Glutamatergic neuron (in vitro differentiated cells): ENCODE data around the gene PTBP3. TPM values are rescaled to one million over a fixed set of nuclear protein-coding genes. Genes with fewer than 3 reads are reported as not detected.
"Not testable (repeated sequence)": the region's sequence is repeated elsewhere in the genome, so short reads cannot be mapped to it uniquely, and the experiment has no call there.

ENCODE experiments used
- DNase-seq: peaks from one replicate; pipeline ENCODE4 v3.0.0; 2022
- H3K27ac Mint-ChIP-seq: one replicate; pipeline ENCODE4 v1.8.0; 2020; ENCODE audit warnings: mild to moderate bottlenecking, mixed read lengths, inconsistent platforms; ENCODE audit not compliant: unreplicated experiment
- H3K27me3 Mint-ChIP-seq: one replicate; pipeline ENCODE4 v1.8.0; 2020; ENCODE audit warnings: mild to moderate bottlenecking, moderate library complexity, mixed read lengths, inconsistent platforms; ENCODE audit not compliant: unreplicated experiment
- H3K36me3 Mint-ChIP-seq: one replicate; pipeline ENCODE4 v1.8.0; 2020; ENCODE audit warnings: mild to moderate bottlenecking, mixed read lengths, inconsistent platforms; ENCODE audit not compliant: unreplicated experiment
- H3K4me1 Mint-ChIP-seq: one replicate; pipeline ENCODE4 v1.8.0; 2020; ENCODE audit warnings: mild to moderate bottlenecking, low read depth, mixed read lengths, inconsistent platforms; ENCODE audit not compliant: unreplicated experiment
- H3K4me3 Mint-ChIP-seq: one replicate; pipeline ENCODE4 v1.8.0; 2020; ENCODE audit warnings: mild to moderate bottlenecking, mixed read lengths, inconsistent platforms; ENCODE audit not compliant: unreplicated experiment
- H3K9me3 Mint-ChIP-seq: one replicate; pipeline ENCODE4 v1.8.0; 2020; ENCODE audit warnings: mild to moderate bottlenecking, moderate library complexity, mixed read lengths, inconsistent platforms; ENCODE audit not compliant: unreplicated experiment
- total RNA-seq: library from RNA; stranded (reverse); fragmentation: NEBNext Ultra II Directional; extraction: Animal tissue kit (Norgen Biotek cat#: 25700); gene quantifications from one replicate; pipeline ENCODE4 v1.2.1, GENCODE V29; 2021; ENCODE audit not compliant: unreplicated experiment
- TF ChIP-seq, protein P1 (sequence below): fragments of 200-600 bp; sonication (generic); IDR thresholded peaks from one replicate; pipeline ENCODE4 v1.5.0; 2021; ENCODE audit not compliant: partially characterized antibody, unreplicated experiment

Gene PTBP3
- total RNA-seq, 1 donor from 2014 or later: 48.6 TPM

DNA sequence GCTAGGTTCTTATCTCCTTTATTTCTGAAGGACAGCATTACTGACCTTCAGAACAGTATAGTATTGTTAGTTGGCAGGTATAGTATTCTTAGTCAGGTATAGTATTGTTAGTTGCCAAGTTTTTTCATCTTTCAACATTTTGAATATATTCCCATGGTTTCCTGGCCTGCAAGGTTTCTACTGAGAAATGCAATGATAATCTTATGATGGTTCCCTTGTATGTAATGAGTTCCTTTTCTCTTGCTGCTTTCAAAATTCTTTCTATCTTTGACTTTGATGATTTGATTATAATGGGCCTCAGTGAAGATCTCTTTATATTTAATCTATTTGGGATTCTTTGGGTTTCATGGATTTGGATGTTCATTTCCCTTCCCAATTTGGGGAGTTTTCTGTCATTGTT is 34.0 kb upstream of the PTBP3 start:
- H3K27ac Mint-ChIP-seq: no peak overlapping the region
- no peak overlapping the region for H3K4me3 Mint-ChIP-seq
- H3K36me3 Mint-ChIP-seq: peaks cover 17% of the 10 kb centered on the region
- H3K4me1 Mint-ChIP-seq: no peaks in the 10 kb centered on the region
- TF ChIP-seq, protein P1, sequence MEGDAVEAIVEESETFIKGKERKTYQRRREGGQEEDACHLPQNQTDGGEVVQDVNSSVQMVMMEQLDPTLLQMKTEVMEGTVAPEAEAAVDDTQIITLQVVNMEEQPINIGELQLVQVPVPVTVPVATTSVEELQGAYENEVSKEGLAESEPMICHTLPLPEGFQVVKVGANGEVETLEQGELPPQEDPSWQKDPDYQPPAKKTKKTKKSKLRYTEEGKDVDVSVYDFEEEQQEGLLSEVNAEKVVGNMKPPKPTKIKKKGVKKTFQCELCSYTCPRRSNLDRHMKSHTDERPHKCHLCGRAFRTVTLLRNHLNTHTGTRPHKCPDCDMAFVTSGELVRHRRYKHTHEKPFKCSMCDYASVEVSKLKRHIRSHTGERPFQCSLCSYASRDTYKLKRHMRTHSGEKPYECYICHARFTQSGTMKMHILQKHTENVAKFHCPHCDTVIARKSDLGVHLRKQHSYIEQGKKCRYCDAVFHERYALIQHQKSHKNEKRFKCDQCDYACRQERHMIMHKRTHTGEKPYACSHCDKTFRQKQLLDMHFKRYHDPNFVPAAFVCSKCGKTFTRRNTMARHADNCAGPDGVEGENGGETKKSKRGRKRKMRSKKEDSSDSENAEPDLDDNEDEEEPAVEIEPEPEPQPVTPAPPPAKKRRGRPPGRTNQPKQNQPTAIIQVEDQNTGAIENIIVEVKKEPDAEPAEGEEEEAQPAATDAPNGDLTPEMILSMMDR: no peak
- no peaks in the 10 kb centered on the region for H3K27me3 Mint-ChIP-seq
- H3K9me3 Mint-ChIP-seq: no peaks in the 10 kb centered on the region
- DNase-seq: no peak

DNA sequence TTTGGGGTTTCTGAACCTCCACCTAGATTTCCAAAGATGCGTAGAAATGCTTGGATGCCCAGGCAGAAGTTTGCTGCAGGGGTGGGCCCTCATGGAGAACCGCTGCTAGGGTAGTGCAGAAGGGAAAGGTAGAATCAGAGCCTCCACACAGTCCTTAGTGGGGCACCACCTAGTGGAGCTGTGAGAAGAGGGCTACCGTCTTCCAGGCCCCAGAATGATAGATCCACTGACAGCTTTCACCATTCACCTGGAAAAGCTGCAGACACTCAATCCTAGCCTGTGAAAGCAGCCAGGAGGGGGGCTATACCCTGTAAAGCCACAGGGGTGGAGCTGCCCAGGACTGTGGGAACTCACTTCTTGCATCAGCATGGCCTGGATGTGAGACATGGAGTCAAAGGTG is 33.2 kb upstream of the PTBP3 start:
- no peak overlapping the region for H3K4me3 Mint-ChIP-seq

DNA sequence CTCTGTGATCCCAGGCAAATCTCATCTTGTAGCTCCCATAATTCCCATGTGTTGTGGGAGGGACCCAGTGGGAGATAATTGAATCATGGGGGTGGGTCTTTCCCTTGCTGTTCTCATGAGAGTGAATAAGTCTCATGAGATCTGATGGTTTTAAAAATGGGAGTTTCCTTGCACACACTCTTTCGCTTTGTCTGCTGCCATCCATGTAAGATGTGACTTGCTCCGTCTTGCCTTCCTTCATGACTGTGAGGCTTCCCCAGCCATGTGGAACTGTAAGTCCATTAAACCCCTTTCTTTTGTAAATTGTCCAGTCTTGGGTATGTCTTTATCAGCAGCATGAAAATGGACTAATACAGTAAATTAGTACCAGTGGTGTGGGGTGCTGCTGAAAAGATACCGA is 31.8 kb upstream of the PTBP3 start:
- not testable (repeated sequence) for H3K27ac Mint-ChIP-seq, H3K27me3 Mint-ChIP-seq, DNase-seq, H3K4me3 Mint-ChIP-seq, H3K9me3 Mint-ChIP-seq, H3K4me1 Mint-ChIP-seq
- peaks cover 17% of the 10 kb centered on the region for H3K36me3 Mint-ChIP-seq

More for the DNA sequence above, 33.2 kb upstream of the PTBP3 start:
- H3K9me3 Mint-ChIP-seq: no peaks in the 10 kb centered on the region
- H3K36me3 Mint-ChIP-seq: peaks cover 17% of the 10 kb centered on the region
- H3K4me1 Mint-ChIP-seq: no peaks in the 10 kb centered on the region
- DNase-seq: no peak
- TF ChIP-seq, protein P1: no peak
- no peaks in the 10 kb centered on the region for H3K27me3 Mint-ChIP-seq
- H3K27ac Mint-ChIP-seq: no peak overlapping the region

DNA sequence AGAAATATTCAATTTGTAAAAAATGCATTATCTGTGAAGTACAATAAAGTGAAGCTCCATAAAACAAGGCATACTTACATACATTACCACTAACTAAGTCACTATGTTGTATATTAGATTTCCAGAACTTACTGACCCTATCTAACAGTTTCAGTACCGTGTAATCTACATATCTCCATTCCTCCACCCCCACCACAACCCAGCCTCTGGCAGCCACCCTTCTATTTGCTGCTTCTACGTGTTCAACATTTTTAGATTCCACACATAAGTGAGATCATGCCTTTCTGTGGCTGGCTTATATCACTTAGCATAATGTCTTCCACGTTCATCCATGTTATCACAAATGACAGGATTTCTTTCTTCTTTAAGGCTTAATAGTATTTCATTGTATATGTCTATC is 31.3 kb upstream of the PTBP3 start:
- no peaks in the 10 kb centered on the region for H3K4me1 Mint-ChIP-seq
- H3K4me3 Mint-ChIP-seq: no peak overlapping the region
- no peak overlapping the region for H3K27ac Mint-ChIP-seq
- no peaks in the 10 kb centered on the region for H3K9me3 Mint-ChIP-seq
- no peak for DNase-seq
- H3K36me3 Mint-ChIP-seq: peaks cover 17% of the 10 kb centered on the region
- TF ChIP-seq, protein P1: no peak
- H3K27me3 Mint-ChIP-seq: no peaks in the 10 kb centered on the region

DNA sequence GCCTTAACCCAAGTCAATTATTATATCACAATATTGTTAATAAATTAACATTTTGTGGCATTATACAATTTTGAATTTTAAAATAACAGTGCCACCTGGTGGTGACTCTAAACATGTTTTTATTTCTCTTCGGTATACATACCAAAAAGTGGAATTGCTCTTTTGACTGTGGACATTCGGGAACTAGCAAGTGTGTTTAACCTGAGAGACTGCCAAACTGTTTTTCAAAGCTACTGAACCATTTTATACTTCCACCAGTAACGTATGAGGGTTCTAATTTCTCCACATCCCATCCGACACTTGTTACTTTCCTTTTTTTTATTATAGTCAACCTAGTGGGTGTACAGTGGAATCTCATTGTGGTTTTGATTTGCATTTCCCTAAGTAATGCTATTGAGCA is 28.2 kb upstream of the PTBP3 start:
- Mint-ChIP-seq H3K27ac (no peak overlapping the region), H3K9me3 (no peaks in the 10 kb centered on the region), H3K36me3 (peaks cover 12% of the 10 kb centered on the region), H3K27me3 (no peaks in the 10 kb centered on the region), H3K4me3 (no peak overlapping the region), H3K4me1 (no peaks in the 10 kb centered on the region)
- TF ChIP-seq, protein P1: peak; percentile 86
- DNase-seq: no peak
